ENCODE results near the gene CLEC4C. TPM values are rescaled to one million over a fixed set of nuclear protein-coding genes. Genes with fewer than 3 reads are reported as not detected.
"Not testable (repeated sequence)": the region's sequence is repeated elsewhere in the genome, so short reads cannot be mapped to it uniquely, and the experiment has no call there.

Gene CLEC4C, protein sequence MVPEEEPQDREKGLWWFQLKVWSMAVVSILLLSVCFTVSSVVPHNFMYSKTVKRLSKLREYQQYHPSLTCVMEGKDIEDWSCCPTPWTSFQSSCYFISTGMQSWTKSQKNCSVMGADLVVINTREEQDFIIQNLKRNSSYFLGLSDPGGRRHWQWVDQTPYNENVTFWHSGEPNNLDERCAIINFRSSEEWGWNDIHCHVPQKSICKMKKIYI
- not detected in 2 replicates for total RNA-seq (2022)
- not detected for Bru-seq, nascent RNA
- not detected for BruChase-seq, experiment 1, labeled RNA remaining after a 6-hour chase
- BruChase-seq, experiment 2, labeled RNA remaining after a 2-hour chase = not detected
- long read RNA-seq = 0 reads

DNA sequence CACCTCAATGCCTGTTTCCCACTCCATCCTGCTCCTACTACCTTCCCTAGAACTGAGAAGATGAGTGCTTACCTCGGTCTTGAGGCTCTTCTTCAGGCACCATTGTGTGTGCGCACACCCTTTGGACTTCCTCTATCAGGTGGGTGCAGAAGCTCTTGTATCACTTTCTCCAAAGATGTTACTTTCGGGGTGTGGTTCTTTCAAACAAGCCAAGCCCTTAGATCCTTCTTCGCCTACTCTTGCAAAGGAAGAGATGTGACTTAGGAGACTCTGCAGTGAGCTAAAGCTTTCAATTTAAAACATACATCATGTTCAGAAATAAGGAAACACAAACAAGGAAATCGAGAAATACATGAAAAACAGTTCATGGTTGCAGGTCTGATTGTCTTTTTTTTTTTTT, at the start of gene CLEC4C:
Gene CLEC4C (minus strand): TSS at position 130 of the 400 bp plus-strand sequence. CDS start 27 bp downstream, at position 103.
- TF ChIP-seq, protein P1, sequence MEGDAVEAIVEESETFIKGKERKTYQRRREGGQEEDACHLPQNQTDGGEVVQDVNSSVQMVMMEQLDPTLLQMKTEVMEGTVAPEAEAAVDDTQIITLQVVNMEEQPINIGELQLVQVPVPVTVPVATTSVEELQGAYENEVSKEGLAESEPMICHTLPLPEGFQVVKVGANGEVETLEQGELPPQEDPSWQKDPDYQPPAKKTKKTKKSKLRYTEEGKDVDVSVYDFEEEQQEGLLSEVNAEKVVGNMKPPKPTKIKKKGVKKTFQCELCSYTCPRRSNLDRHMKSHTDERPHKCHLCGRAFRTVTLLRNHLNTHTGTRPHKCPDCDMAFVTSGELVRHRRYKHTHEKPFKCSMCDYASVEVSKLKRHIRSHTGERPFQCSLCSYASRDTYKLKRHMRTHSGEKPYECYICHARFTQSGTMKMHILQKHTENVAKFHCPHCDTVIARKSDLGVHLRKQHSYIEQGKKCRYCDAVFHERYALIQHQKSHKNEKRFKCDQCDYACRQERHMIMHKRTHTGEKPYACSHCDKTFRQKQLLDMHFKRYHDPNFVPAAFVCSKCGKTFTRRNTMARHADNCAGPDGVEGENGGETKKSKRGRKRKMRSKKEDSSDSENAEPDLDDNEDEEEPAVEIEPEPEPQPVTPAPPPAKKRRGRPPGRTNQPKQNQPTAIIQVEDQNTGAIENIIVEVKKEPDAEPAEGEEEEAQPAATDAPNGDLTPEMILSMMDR (IDR thresholded peaks at IDR 0.05; ENCODE audit: unreplicated experiment) = no peak
- H3K27me3 Mint-ChIP-seq (ENCODE audit: insufficient read depth, unreplicated experiment) = no peaks in the 10 kb centered on the region
- ChIA-PET POLR2A (interaction anchor here (0.7 kb wide), 1 partner anchor 22 kb away, joined by 3 read pairs; no protein-coding TSS in a partner anchor), CTCF (no interaction called here)
- intact Hi-C loops (cut with micrococcal nuclease) = no loop called here
- DNase-seq (ENCODE audit: unreplicated experiment) = no peak
- no peak within 1 kb of the TSS for H3K4me3 Mint-ChIP-seq (ENCODE audit: unreplicated experiment)
- H3K36me3 Mint-ChIP-seq (ENCODE audit: insufficient read depth, unreplicated experiment) = no peaks in the 10 kb centered on the region
- no peak within 1 kb of the TSS for H3K27ac Mint-ChIP-seq (ENCODE audit: low read depth, unreplicated experiment)
- H3K9me3 Mint-ChIP-seq (ENCODE audit: unreplicated experiment) = no peaks in the 10 kb centered on the region
- no peaks in the 10 kb centered on the region for H3K4me1 Mint-ChIP-seq (ENCODE audit: insufficient read depth, unreplicated experiment)
- BruUV-seq (replicated peaks) = no TSS peak

DNA sequence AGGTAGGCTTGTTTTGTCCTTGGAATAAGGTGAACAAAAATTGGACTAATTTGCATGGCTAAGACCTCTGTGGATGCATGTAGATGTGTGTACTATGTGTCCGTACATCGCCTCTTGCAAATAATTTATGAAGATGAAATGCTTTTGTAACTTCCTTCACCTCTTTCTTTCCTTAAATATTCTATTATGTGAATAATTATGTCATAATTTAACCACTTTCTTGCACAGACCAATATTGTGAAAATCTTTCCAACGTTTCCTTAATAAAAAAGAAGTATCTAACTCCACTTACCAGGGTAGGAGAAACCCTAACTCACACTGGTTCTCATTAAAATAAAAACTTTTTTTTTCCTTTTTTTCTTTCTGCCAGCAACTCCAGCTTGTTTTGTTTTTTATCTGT, 46.0 kb upstream of the CLEC4C start:
- ChIA-PET CTCF (interaction anchor here (0.6 to 1.4 kb wide), 2 partner anchors 8 to 147 kb away, joined by 3 to 5 read pairs; no protein-coding TSS in a partner anchor), POLR2A (no interaction called here)
- Mint-ChIP-seq H3K36me3 (ENCODE audit: insufficient read depth, unreplicated experiment) (no peaks in the 10 kb centered on the region), H3K4me1 (ENCODE audit: insufficient read depth, unreplicated experiment) (peaks cover 2% of the 10 kb centered on the region), H3K4me3 (ENCODE audit: unreplicated experiment) (no peak overlapping the region), H3K27ac (ENCODE audit: low read depth, unreplicated experiment) (no peak overlapping the region), H3K27me3 (ENCODE audit: insufficient read depth, unreplicated experiment) (no peaks in the 10 kb centered on the region), H3K9me3 (ENCODE audit: unreplicated experiment) (no peaks in the 10 kb centered on the region)
- no TSS peak for BruUV-seq (replicated peaks)
- TF ChIP-seq, protein P1 (IDR thresholded peaks at IDR 0.05; ENCODE audit: unreplicated experiment) = no peak
- intact Hi-C loops (cut with micrococcal nuclease) = no loop called here
- DNase-seq (ENCODE audit: unreplicated experiment) = no peak

DNA sequence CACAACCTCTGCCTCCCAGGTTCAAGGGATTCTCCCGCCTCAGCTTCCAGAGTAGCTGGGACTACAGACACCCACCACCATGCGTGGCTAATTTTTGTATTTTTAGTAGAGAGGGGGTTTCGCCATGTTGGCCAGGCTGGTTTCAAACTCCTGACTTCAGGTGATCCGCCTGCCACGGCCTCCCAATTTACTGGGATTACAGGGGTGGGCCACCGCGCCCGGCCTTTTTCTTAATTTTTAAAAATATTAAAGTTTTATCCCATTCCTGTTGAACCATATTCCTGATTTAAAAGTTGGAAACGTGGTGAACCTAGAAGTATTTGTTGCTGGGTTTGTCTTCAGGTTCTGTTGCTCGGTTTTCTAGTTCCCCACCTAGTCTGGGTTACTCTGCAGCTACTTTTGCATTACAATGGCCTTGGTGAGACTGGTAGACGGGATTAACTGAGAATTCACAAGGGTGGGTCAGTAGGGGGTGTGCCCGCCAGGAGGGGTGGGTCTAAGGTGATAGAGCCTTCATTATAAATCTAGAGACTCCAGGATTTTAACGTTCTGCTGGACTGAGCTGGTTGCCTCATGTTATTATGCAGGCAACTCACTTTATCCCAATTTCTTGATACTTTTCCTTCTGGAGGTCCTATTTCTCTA, 41.8 kb upstream of the CLEC4C start, which contains the start of gene NANOG:
Gene NANOG (plus strand): TSS at position 519 of the 645 bp plus-strand sequence. CDS start 213 bp downstream, outside the sequence.
- H3K36me3 Mint-ChIP-seq (ENCODE audit: insufficient read depth, unreplicated experiment); BruUV-seq (replicated peaks); H3K4me3 Mint-ChIP-seq (ENCODE audit: unreplicated experiment); intact Hi-C loops (cut with micrococcal nuclease); H3K4me1 Mint-ChIP-seq (ENCODE audit: insufficient read depth, unreplicated experiment); H3K27me3 Mint-ChIP-seq (ENCODE audit: insufficient read depth, unreplicated experiment); H3K27ac Mint-ChIP-seq (ENCODE audit: low read depth, unreplicated experiment); DNase-seq (ENCODE audit: unreplicated experiment); H3K9me3 Mint-ChIP-seq (ENCODE audit: unreplicated experiment); POLR2A ChIA-PET: not testable (repeated sequence)
- CTCF ChIA-PET = interaction anchor here (0.6 to 3.0 kb wide), 3 partner anchors 11 to 112 kb away, joined by 3 to 13 read pairs (median 4); no protein-coding TSS in a partner anchor

DNA sequence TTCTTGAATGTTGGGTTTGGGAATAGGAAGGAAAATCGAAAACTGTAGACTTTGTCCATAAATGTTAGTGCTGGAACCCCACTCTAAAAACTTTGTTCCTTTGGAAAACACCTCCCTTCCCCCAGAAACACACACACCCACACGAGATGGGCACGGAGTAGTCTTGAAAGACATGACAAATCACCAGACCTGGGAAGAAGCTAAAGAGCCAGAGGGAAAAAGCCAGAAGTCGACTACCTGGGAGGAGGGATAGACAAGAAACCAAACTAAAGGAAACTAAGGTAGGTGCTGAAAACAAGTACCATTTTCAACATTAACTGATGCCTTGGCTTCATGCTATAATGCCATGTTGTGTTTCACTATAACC, 41.1 kb upstream of the CLEC4C start:
- no peaks in the 10 kb centered on the region for H3K36me3 Mint-ChIP-seq (ENCODE audit: insufficient read depth, unreplicated experiment)
- H3K9me3 Mint-ChIP-seq (ENCODE audit: unreplicated experiment) = no peaks in the 10 kb centered on the region
- BruUV-seq (replicated peaks) = no TSS peak
- DNase-seq (ENCODE audit: unreplicated experiment) = peak; percentile 5
- TF ChIP-seq, protein P1 (IDR thresholded peaks at IDR 0.05; ENCODE audit: unreplicated experiment) = no peak
- H3K27ac Mint-ChIP-seq (ENCODE audit: low read depth, unreplicated experiment) = no peak overlapping the region
- POLR2A ChIA-PET = no interaction called here
- H3K4me3 Mint-ChIP-seq (ENCODE audit: unreplicated experiment) = no peak overlapping the region
- peaks cover 7% of the 10 kb centered on the region for H3K4me1 Mint-ChIP-seq (ENCODE audit: insufficient read depth, unreplicated experiment)
- intact Hi-C loops (cut with micrococcal nuclease) = no loop called here
- H3K27me3 Mint-ChIP-seq (ENCODE audit: insufficient read depth, unreplicated experiment) = no peaks in the 10 kb centered on the region
- CTCF ChIA-PET = interaction anchor here (0.6 to 3.0 kb wide), 7 partner anchors 10 to 136 kb away, joined by 3 to 13 read pairs (median 3); no protein-coding TSS in a partner anchor

Measured in MCF 10A (cell line).